ENCODE results near the gene TENT4B.

DNA sequence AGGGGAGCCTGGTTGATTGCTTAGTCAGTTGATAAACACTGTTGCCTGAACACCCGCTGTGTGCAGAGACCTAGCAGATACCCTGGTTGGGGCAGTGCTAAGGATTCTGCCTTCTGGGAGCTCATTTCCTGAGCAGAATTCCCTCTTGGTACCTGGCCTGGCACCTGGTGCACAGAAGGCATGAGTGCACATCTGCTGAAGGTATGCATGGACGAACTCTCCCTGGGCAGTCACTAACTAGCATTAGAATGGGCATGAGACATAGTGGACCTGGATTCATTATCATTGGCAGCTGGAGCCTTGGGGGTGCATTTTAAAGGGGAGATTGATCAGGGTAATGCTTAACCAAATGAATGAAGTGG, 126.4 kb downstream of the TENT4B start:
- TF ChIP-seq, protein P1, sequence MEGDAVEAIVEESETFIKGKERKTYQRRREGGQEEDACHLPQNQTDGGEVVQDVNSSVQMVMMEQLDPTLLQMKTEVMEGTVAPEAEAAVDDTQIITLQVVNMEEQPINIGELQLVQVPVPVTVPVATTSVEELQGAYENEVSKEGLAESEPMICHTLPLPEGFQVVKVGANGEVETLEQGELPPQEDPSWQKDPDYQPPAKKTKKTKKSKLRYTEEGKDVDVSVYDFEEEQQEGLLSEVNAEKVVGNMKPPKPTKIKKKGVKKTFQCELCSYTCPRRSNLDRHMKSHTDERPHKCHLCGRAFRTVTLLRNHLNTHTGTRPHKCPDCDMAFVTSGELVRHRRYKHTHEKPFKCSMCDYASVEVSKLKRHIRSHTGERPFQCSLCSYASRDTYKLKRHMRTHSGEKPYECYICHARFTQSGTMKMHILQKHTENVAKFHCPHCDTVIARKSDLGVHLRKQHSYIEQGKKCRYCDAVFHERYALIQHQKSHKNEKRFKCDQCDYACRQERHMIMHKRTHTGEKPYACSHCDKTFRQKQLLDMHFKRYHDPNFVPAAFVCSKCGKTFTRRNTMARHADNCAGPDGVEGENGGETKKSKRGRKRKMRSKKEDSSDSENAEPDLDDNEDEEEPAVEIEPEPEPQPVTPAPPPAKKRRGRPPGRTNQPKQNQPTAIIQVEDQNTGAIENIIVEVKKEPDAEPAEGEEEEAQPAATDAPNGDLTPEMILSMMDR (IDR thresholded peaks at IDR 0.05; ENCODE audit: low read length) = no peak
- TF ChIP-seq EZH2 (IDR thresholded peaks at IDR 0.05; ENCODE audit: borderline replicate concordance, low read length) = no peak

All from OCI-LY1 (cell line).